CD4-positive, alpha-beta T cell (primary cell): ENCODE results near the gene DNAJB6. TPM values are rescaled to one million over a fixed set of nuclear protein-coding genes. Genes with fewer than 3 reads are reported as not detected.

Experiments used
- ATAC-seq: fragments of 200-7000 bp; cut with Tn5 transposase; one replicate; pipeline ENCODE4 v1.10.0; 2022; ENCODE audit warnings: mild to moderate bottlenecking; ENCODE audit not compliant: poor library complexity
- CTCF ChIA-PET: fragments of 350-600 bp; sonication (Branson Sonifier 250); formaldehyde crosslinking; loops from one replicate; lab custom pipeline; 2021; ENCODE audit warnings: antibody characterized with exemption, inconsistent platforms; lab: Charles Lee
- POLR2A ChIA-PET: fragments of 350-600 bp; sonication (Branson Sonifier 250); formaldehyde crosslinking; loops from one replicate; lab custom pipeline; 2021; ENCODE audit warnings: antibody characterized with exemption, inconsistent platforms; lab: Charles Lee
- DNase-seq, 14 experiments: peaks; one replicate each; pipeline ENCODE4 v3.0.0-alpha.2; 2013 to 2020; ENCODE audit warnings: mixed read lengths in 2 of 14
- H3K27ac ChIP-seq, 2 donors: one replicate each; pipeline versions ENCODE4 v1.5.1 to v1.7.0; 2013; ENCODE audit warnings: low read length in 2 of 2, low read depth in 1 of 2, mild to moderate bottlenecking in 1 of 2
- H3K27me3 ChIP-seq, 2 experiments: 1 replicate in 1 of 2; 2 replicates in 1 of 2; pipeline versions ENCODE4 v1.6.1 to v1.7.0; 2013; ENCODE audit warnings: low read length in 2 of 2, control low read depth in 1 of 2, mild to moderate bottlenecking in 1 of 2, moderate library complexity in 1 of 2; ENCODE audit not compliant: insufficient read depth in 2 of 2, control insufficient read depth in 1 of 2
- H3K36me3 ChIP-seq: one replicate; pipeline ENCODE4 v1.6.1; 2013; ENCODE audit warnings: low read length, control low read depth; ENCODE audit not compliant: insufficient read depth
- H3K4me1 ChIP-seq: one replicate; pipeline ENCODE4 v1.6.1; 2013; ENCODE audit warnings: low read length, control low read depth; ENCODE audit not compliant: insufficient read depth
- H3K4me3 ChIP-seq: one replicate; pipeline ENCODE4 v1.5.1; 2013; ENCODE audit warnings: mild to moderate bottlenecking, low read length, moderate library complexity
- H3K9me3 ChIP-seq, 2 experiments: 1 replicate in 1 of 2; 2 replicates in 1 of 2; pipeline versions ENCODE4 v1.6.1 to v1.7.0; 2013; ENCODE audit warnings: low read length in 2 of 2, mild to moderate bottlenecking in 2 of 2, control low read depth in 1 of 2, moderate library complexity in 1 of 2; ENCODE audit not compliant: control insufficient read depth in 1 of 2, insufficient read depth in 1 of 2
- H3K27ac Mint-ChIP-seq: one replicate; pipeline ENCODE4 v1.8.0; 2020; ENCODE audit warnings: mixed read lengths
- H3K27me3 Mint-ChIP-seq: one replicate; pipeline ENCODE4 v1.8.0; 2021; ENCODE audit warnings: mixed read lengths
- H3K36me3 Mint-ChIP-seq: one replicate; pipeline ENCODE4 v1.8.0; 2021; ENCODE audit warnings: low read depth, mixed read lengths
- H3K4me1 Mint-ChIP-seq: one replicate; pipeline ENCODE4 v1.8.0; 2021; ENCODE audit warnings: low read depth, mixed read lengths
- H3K4me3 Mint-ChIP-seq: one replicate; pipeline ENCODE4 v1.8.0; 2020; ENCODE audit warnings: mild to moderate bottlenecking, mixed read lengths
- H3K9me3 Mint-ChIP-seq: one replicate; pipeline ENCODE4 v1.8.0; 2020; ENCODE audit warnings: mixed read lengths
- intact Hi-C, 2 experiments: fragments of 100-400 bp; cut with DNase I in 1 of 2; cut with micrococcal nuclease in 1 of 2; formaldehyde crosslinking; loops; one replicate each; pipeline versions ENCODE4 v1.15.1 to v1.9.0; 2023 to 2025; cut with DNase I, micrococcal nuclease
- total RNA-seq, 174 experiments: library from RNA in 2 of 174; stranded (reverse) in 2 of 174; gene quantifications; one replicate each; pipeline ENCODE4 v1.2.3 and lab custom pipeline; 2021 to 2026
- TF ChIP-seq, protein P1 (sequence below): fragments of 200-600 bp; IDR thresholded peaks from one replicate; pipeline ENCODE4 v1.8.0; 2022; ENCODE audit warnings: antibody characterized with exemption, mild to moderate bottlenecking

Gene DNAJB6
- total RNA-seq, 2 experiments from 2014 or later: 232 to 242 TPM

DNA sequence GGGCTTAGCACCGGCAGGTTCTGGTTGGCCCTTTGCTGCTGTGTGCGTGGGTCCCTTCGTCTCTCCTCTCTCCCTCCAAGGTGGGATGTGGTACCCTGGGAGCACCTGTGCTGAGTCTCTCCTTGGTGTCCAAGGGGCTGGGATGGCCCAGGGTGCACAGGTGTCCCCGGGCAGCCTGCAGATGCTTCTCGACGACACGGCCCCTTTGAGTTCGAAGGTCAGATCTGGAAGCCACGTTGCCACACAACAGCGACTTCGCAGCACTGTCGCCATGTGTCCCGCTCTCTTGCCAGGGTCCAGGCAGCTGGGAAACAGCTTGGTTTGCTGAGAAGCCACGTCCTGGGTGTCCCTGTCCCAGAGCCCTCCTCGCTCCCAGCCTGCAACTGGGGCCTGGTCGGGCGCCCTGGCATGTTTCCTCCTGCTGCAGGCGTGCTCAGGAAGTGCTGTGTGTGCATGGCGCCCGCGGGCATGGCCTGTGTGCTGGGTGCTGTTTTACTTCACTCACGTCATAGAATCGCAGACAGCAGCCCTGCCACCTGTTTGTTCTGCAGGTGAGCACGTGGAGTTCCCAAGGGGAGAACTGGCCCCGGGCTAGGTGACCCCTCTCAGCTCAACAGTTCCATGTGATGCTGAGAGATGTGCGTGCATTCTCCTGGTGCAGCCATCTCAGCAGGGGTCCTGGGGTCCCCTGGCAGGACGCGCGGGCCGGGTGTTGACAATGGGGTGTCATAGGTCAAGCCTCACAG, 70.9 kb downstream of the DNAJB6 start:
- TF ChIP-seq, protein P1, sequence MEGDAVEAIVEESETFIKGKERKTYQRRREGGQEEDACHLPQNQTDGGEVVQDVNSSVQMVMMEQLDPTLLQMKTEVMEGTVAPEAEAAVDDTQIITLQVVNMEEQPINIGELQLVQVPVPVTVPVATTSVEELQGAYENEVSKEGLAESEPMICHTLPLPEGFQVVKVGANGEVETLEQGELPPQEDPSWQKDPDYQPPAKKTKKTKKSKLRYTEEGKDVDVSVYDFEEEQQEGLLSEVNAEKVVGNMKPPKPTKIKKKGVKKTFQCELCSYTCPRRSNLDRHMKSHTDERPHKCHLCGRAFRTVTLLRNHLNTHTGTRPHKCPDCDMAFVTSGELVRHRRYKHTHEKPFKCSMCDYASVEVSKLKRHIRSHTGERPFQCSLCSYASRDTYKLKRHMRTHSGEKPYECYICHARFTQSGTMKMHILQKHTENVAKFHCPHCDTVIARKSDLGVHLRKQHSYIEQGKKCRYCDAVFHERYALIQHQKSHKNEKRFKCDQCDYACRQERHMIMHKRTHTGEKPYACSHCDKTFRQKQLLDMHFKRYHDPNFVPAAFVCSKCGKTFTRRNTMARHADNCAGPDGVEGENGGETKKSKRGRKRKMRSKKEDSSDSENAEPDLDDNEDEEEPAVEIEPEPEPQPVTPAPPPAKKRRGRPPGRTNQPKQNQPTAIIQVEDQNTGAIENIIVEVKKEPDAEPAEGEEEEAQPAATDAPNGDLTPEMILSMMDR: no peak
- CTCF ChIA-PET: no interaction called here
- DNase-seq: no peak
- Mint-ChIP-seq H3K27ac (no peak overlapping the region), H3K27me3 (no peaks in the 10 kb centered on the region), H3K4me3 (no peak overlapping the region), H3K4me1 (peaks cover 24% of the 10 kb centered on the region), H3K36me3 (peaks cover 18% of the 10 kb centered on the region), H3K9me3 (no peaks in the 10 kb centered on the region)
- peaks cover 0 to 12% of the 10 kb centered on the region in 2 experiments for H3K9me3 ChIP-seq
- H3K4me1 ChIP-seq: peaks cover 20% of the 10 kb centered on the region
- H3K4me3 ChIP-seq: no peak overlapping the region
- peaks cover 26% of the 10 kb centered on the region for H3K36me3 ChIP-seq
- no peak for ATAC-seq
- H3K27ac ChIP-seq: no peak overlapping the region
- intact Hi-C loops: no loop called here
- H3K27me3 ChIP-seq: no peaks in the 10 kb centered on the region
- POLR2A ChIA-PET: no interaction called here

DNA sequence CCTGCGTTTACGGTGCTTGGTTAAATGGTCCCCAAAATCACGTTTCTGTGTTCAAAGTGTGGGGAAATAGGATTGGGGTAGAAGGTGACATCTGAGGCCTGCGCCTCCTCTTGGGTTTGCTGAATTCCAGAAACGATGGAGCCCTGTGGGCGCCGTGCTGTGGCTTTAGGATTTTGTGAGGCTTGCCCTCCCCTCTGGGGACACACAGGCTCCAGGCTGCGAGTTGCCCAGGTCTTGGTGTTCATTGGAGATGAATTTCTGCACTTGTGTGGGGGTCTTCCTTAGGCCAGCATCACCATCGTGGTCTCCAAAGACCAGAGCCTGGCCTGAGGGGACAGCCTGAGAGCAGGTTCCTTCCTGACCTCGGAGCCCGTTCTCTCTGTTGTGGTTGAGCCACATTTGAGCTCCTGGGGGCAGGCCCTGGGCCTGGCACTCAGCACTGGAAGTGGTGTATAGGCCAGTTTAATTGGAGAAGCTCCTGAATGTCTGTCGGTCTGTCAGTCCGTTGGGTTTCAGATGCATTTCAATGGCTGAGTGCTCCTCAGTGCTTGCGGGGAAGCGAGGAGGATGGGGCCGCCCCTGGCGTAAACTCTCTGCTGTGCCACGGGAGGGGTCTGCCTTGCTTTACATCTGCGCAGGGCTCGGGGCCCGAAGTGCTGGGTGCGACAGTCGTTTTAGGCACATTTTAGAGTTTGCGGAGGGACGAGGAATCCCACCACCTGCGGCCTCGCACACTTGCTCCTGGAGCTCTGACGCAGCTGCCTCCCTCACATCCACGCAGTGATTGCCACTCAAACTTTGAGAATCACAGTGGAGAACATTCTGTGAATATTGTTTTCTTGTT, 71.7 kb downstream of the DNAJB6 start:
- Histone ChIP-seq H3K36me3 (peaks cover 28% of the 10 kb centered on the region), H3K4me3 (no peak overlapping the region), H3K27me3 (no peaks in the 10 kb centered on the region), H3K9me3 (peaks cover 0 to 12% of the 10 kb centered on the region in 2 experiments), H3K27ac (no peak overlapping the region), H3K4me1 (peaks cover 26% of the 10 kb centered on the region)
- ATAC-seq (no peak), DNase-seq (no peak)
- TF ChIP-seq, protein P1: no peak
- ChIA-PET POLR2A (no interaction called here), CTCF (no interaction called here)
- intact Hi-C loops: no loop called here
- H3K36me3 Mint-ChIP-seq: peaks cover 13% of the 10 kb centered on the region
- H3K9me3 Mint-ChIP-seq: no peaks in the 10 kb centered on the region
- no peak overlapping the region for H3K27ac Mint-ChIP-seq
- peaks cover 17% of the 10 kb centered on the region for H3K4me1 Mint-ChIP-seq
- no peaks in the 10 kb centered on the region for H3K27me3 Mint-ChIP-seq
- no peak overlapping the region for H3K4me3 Mint-ChIP-seq

DNA sequence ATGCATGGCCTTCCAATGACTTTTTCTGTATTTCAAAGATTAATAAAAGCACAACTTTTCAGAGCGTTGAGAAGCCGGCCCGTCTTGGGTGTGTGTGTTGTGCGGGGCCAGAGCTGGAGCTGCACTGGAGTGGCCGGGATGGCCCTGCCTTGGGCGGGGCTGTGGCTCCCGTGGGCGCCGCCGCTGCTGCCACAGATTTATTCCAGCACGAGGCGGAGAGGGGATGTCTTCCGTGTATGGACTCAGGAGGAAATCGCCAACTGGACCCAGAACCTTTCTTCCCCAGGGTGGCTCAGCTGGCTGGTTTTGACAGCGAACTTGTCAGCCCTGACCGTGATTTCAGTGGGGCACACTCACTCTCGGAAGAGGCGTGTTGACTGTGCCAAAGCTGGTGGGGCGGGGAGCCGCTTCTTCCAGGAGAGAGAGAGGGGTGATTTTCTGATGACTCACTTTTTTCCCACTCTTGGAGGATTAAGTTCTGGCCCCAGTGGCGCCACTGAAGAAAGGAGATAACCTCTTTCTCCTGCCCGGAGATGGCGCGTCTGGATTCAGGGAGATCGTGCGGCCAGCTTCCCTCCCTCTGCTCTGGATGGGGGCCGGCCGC, 72.4 kb downstream of the DNAJB6 start:
- POLR2A ChIA-PET: no interaction called here
- Mint-ChIP-seq H3K4me3 (no peak overlapping the region), H3K36me3 (peaks cover 13% of the 10 kb centered on the region), H3K9me3 (no peaks in the 10 kb centered on the region), H3K4me1 (peaks cover 16% of the 10 kb centered on the region), H3K27ac (no peak overlapping the region), H3K27me3 (no peaks in the 10 kb centered on the region)
- no peaks in the 10 kb centered on the region for H3K27me3 ChIP-seq
- intact Hi-C loops: no loop called here
- CTCF ChIA-PET: no interaction called here
- no peak for DNase-seq
- H3K27ac ChIP-seq: no peak overlapping the region
- H3K36me3 ChIP-seq: peaks cover 28% of the 10 kb centered on the region
- peaks cover 0 to 12% of the 10 kb centered on the region in 2 experiments for H3K9me3 ChIP-seq
- H3K4me3 ChIP-seq: no peak overlapping the region
- no peak for ATAC-seq
- H3K4me1 ChIP-seq: peaks cover 27% of the 10 kb centered on the region
- TF ChIP-seq, protein P1: no peak
